Fibroblast of peridontal ligament (primary cell): ENCODE results near the gene EFCC1.
"Not testable (repeated sequence)": the region's sequence is repeated elsewhere in the genome, so short reads cannot be mapped to it uniquely, and the experiment has no call there.

ENCODE experiments used
- DNase-seq: peaks from one replicate; pipeline ENCODE4 v3.0.0-alpha.2; 2010; ENCODE audit errors: extremely low read depth

Gene EFCC1

GRCh38 chr3:129054605-129055104, 53.6 kb downstream of the EFCC1 start:
- no peak for DNase-seq

- no peak for DNase-seq
These were observed 55.5 kb downstream of the EFCC1 start for GRCh38 chr3:129056451-129057173.

- DNase-seq = no peak
These were observed 56.1 kb downstream of the EFCC1 start for GRCh38 chr3:129057249-129057648.

- no peak for DNase-seq
These were observed 57.5 kb downstream of the EFCC1 start for GRCh38 chr3:129058441-129059200.

- DNase-seq = no peak
These were observed 58.3 kb downstream of the EFCC1 start for GRCh38 chr3:129059311-129059958.

- DNase-seq = no peak
These were observed 59.3 kb downstream of the EFCC1 start, which contains the start of gene GP9 for GRCh38 chr3:129060276-129061022. GP9 (plus strand) TSS chr3:129060779; CDS start chr3:129061740, 961 bp downstream.

- no peak for DNase-seq
These were observed 60.2 kb downstream of the EFCC1 start for GRCh38 chr3:129061023-129061887.

GRCh38 chr3:129061888-129062834, 61.1 kb downstream of the EFCC1 start:
- no peak for DNase-seq

- no peak for DNase-seq
These were observed 62.1 kb downstream of the EFCC1 start for GRCh38 chr3:129063091-129063640.

- no peak for DNase-seq
These were observed 62.9 kb downstream of the EFCC1 start for GRCh38 chr3:129063841-129064482.

GRCh38 chr3:129065016-129065719, 64.1 kb downstream of the EFCC1 start:
- no peak for DNase-seq

GRCh38 chr3:129065720-129066073, 64.6 kb downstream of the EFCC1 start:
- no peak for DNase-seq

GRCh38 chr3:129067719-129068118, 66.6 kb downstream of the EFCC1 start:
- DNase-seq = not testable (repeated sequence)

- no peak for DNase-seq
These were observed 67.3 kb downstream of the EFCC1 start for GRCh38 chr3:129068291-129068886.

GRCh38 chr3:129069313-129070085, 68.4 kb downstream of the EFCC1 start:
- not testable (repeated sequence) for DNase-seq

- no peak for DNase-seq
These were observed 69.2 kb downstream of the EFCC1 start for GRCh38 chr3:129070086-129070885.
